HG02840 (cell line): ENCODE measurements around the gene MTMR2.

Experiments
- ATAC-seq: cut with Tn5 transposase; IDR thresholded peaks from one replicate; pipeline ENCODE4 v1.9.1; 2021; ENCODE audit warnings: mild to moderate bottlenecking, moderate library complexity, moderate number of reproducible peaks; ENCODE audit not compliant: unreplicated experiment, low FRiP score

The MTMR2 gene

GRCh38 chr11:95923728-95924413 is at the start of gene MTMR2:
Gene MTMR2, minus strand, starts transcription at chr11:95924107. Its CDS starts 153 bp downstream, at chr11:95923954.
- peak; percentile 99 for ATAC-seq

- ATAC-seq = no peak
Observed at GRCh38 chr11:95972060-95972459, 48.2 kb upstream of the MTMR2 start.

GRCh38 chr11:95968585-95968984 is 44.7 kb upstream of the MTMR2 start:
- no peak for ATAC-seq

- no peak for ATAC-seq
Observed at GRCh38 chr11:95964281-95964680, 40.4 kb upstream of the MTMR2 start.

- no peak for ATAC-seq
Observed at GRCh38 chr11:95961758-95962157, 37.9 kb upstream of the MTMR2 start.

GRCh38 chr11:95950905-95951304 is 27.0 kb upstream of the MTMR2 start:
- no peak for ATAC-seq

GRCh38 chr11:95948637-95949036 is 24.7 kb upstream of the MTMR2 start:
- ATAC-seq = no peak

GRCh38 chr11:95944623-95945022 is 20.7 kb upstream of the MTMR2 start:
- no peak for ATAC-seq

- ATAC-seq = no peak
Observed at GRCh38 chr11:95943546-95943945, 19.6 kb upstream of the MTMR2 start.

GRCh38 chr11:95939091-95939490 is 15.2 kb upstream of the MTMR2 start:
- ATAC-seq = no peak

- no peak for ATAC-seq
Observed at GRCh38 chr11:95937358-95937757, 13.5 kb upstream of the MTMR2 start.

GRCh38 chr11:95933594-95933993 is 9.7 kb upstream of the MTMR2 start:
- no peak for ATAC-seq

- no peak for ATAC-seq
Observed at GRCh38 chr11:95931916-95932315, 8.0 kb upstream of the MTMR2 start.

GRCh38 chr11:95930948-95931347 is 7.0 kb upstream of the MTMR2 start:
- ATAC-seq = no peak

GRCh38 chr11:95926726-95927125 is 2.8 kb upstream of the MTMR2 start:
- no peak for ATAC-seq

GRCh38 chr11:95925011-95925410 is 1.1 kb upstream of the MTMR2 start:
- no peak for ATAC-seq

GRCh38 chr11:95924414-95924760 is 480 bp upstream of the MTMR2 start:
- ATAC-seq = peak; percentile 4

- no peak for ATAC-seq
Observed at GRCh38 chr11:95923439-95923727, 524 bp downstream of the MTMR2 start.

- no peak for ATAC-seq
Observed at GRCh38 chr11:95922536-95923438, 1.1 kb downstream of the MTMR2 start.

- ATAC-seq = no peak
Observed at GRCh38 chr11:95922099-95922498, 1.8 kb downstream of the MTMR2 start.

GRCh38 chr11:95920460-95921105 is 3.3 kb downstream of the MTMR2 start:
- ATAC-seq = no peak

- no peak for ATAC-seq
Observed at GRCh38 chr11:95919514-95919913, 4.4 kb downstream of the MTMR2 start.
